T-cell (primary cell): ENCODE data around the gene RAB31. TPM values are rescaled to one million over a fixed set of nuclear protein-coding genes. Genes with fewer than 3 reads are reported as not detected.
"Not testable (repeated sequence)": the region's sequence is repeated elsewhere in the genome, so short reads cannot be mapped to it uniquely, and the experiment has no call there.

Experiments used
- ATAC-seq, 4 experiments: fragments of 200-7000 bp in 3 of 4; fragments of 150-1000 bp in 1 of 4; cut with Tn5 transposase; replicated peaks in 1 of 4; 1 replicate in 3 of 4; 2 replicates in 1 of 4; pipeline ENCODE4 v1.10.0; 2021; ENCODE audit warnings: moderate library complexity in 3 of 4, mild to moderate bottlenecking in 2 of 4, moderate number of reproducible peaks in 1 of 4
- CTCF ChIA-PET, 2 donors: fragments of 300-600 bp; sonication (Branson Sonifier 250); formaldehyde crosslinking; loops; one replicate each; lab custom pipeline; 2022; ENCODE audit warnings: antibody characterized with exemption in 2 of 2; lab: Charles Lee
- POLR2A ChIA-PET, 2 donors: fragments of 300-600 bp; sonication (Branson Sonifier 250); formaldehyde crosslinking; loops; one replicate each; lab custom pipeline; 2022; ENCODE audit warnings: antibody characterized with exemption in 2 of 2; lab: Charles Lee
- DNase-seq, 35 experiments: peaks; one replicate each; pipeline versions ENCODE4 v3.0.0 to v3.0.0-alpha.2; 2013 to 2023
- H3K27ac ChIP-seq: one replicate; pipeline ENCODE4 v1.5.1; 2013; ENCODE audit warnings: low read length
- H3K27me3 ChIP-seq, 2 experiments: replicated peaks in 1 of 2; 1 replicate in 1 of 2; 2 replicates in 1 of 2; pipeline versions ENCODE4 v1.6.1 to v1.7.0; 2013; ENCODE audit warnings: low read length in 1 of 2, mixed read lengths in 1 of 2; ENCODE audit not compliant: control insufficient read depth in 2 of 2, insufficient read depth in 2 of 2; ENCODE audit errors: extremely low read depth in 1 of 2
- H3K36me3 ChIP-seq, 2 donors: 1 replicate in 1 of 2; 2 replicates in 1 of 2; pipeline versions ENCODE4 v1.6.1 to v1.7.0; 2013; ENCODE audit warnings: low read length in 1 of 2; ENCODE audit not compliant: control insufficient read depth in 2 of 2, insufficient read depth in 1 of 2; ENCODE audit errors: extremely low read depth in 1 of 2
- H3K4me1 ChIP-seq, 2 experiments: 1 replicate in 1 of 2; 2 replicates in 1 of 2; pipeline versions ENCODE4 v1.6.1 to v1.7.0; 2013; ENCODE audit warnings: low read length in 2 of 2, mixed read lengths in 1 of 2; ENCODE audit not compliant: insufficient read depth in 2 of 2, control insufficient read depth in 1 of 2; ENCODE audit errors: extremely low read depth in 1 of 2
- H3K4me3 ChIP-seq, 2 donors: 1 replicate in 1 of 2; 2 replicates in 1 of 2; pipeline versions ENCODE4 v1.5.1 to v1.7.0; 2013; ENCODE audit warnings: mild to moderate bottlenecking in 2 of 2, low read length in 1 of 2, moderate library complexity in 1 of 2; ENCODE audit not compliant: control insufficient read depth in 1 of 2; ENCODE audit errors: extremely low read depth in 1 of 2
- H3K9me3 ChIP-seq: 2 replicates; pipeline ENCODE4 v1.7.0; 2013
- H3K27ac Mint-ChIP-seq, 2 donors: one replicate each; pipeline ENCODE4 v1.8.0; 2020 to 2021; ENCODE audit warnings: mild to moderate bottlenecking in 2 of 2, mixed read lengths in 2 of 2
- H3K27me3 Mint-ChIP-seq, 2 donors: one replicate each; pipeline ENCODE4 v1.8.0; 2021 to 2022; ENCODE audit warnings: mixed read lengths in 2 of 2
- H3K36me3 Mint-ChIP-seq: one replicate; pipeline ENCODE4 v1.8.0; 2021; ENCODE audit warnings: mixed read lengths
- H3K4me1 Mint-ChIP-seq, 3 donors: one replicate each; pipeline ENCODE4 v1.8.0; 2020 to 2022; ENCODE audit warnings: mixed read lengths in 3 of 3, mild to moderate bottlenecking in 1 of 3
- H3K4me3 Mint-ChIP-seq, 3 donors: one replicate each; pipeline ENCODE4 v1.8.0; 2020 to 2022; ENCODE audit warnings: mild to moderate bottlenecking in 3 of 3, mixed read lengths in 3 of 3, moderate library complexity in 3 of 3
- H3K9me3 Mint-ChIP-seq, 3 donors: one replicate each; pipeline ENCODE4 v1.8.0; 2020 to 2022; ENCODE audit warnings: mixed read lengths in 3 of 3
- WGBS: methylation state at CpG from one replicate; pipeline ENCODE4 v1.1.5; 2013; ENCODE audit warnings: missing lambda C conversion rate; ENCODE audit not compliant: insufficient coverage; 5-methylcytosine and 5-hydroxymethylcytosine counted together
- total RNA-seq, 35 experiments: library from RNA in 6 of 35; stranded (reverse) in 6 of 35; fragments of 120-200 nt in 1 of 35; gene quantifications; one replicate each; pipeline versions ENCODE4 v1.2.1 to v1.2.4 and lab custom pipeline; 2013 to 2026

The RAB31 gene
- total RNA-seq, 5 donors from 2014 or later (not counting 1 experiment from before 2014, with no cell fraction given), result 0.60 to 2.0 (median 1.5) TPM

DNA sequence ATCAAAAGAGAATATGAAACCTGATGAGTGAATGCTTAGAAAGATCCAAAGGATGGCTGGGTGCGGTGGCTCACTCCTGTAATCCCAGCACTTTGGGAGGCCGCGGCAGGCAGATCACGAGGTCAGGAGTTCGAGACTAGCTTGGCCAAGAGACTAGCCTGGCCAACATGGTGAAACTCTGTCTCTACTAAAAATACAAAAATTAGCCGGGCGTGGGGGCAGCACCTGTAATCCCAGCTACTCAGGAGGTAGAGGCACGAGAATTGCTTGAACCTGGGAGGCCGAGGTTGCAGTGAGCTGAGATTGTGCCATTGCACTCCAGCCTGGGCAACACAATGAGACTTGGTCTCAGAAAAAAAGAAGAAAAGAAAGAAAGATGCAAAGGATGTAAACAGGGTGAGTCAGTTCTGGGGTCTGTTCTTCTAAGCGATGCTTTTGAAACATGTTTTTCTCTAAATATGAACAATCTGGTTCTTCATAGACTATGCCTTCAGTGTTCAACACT lies 189.7 kb downstream of the RAB31 start:
- DNase-seq, H3K27me3 Mint-ChIP-seq, POLR2A ChIA-PET, H3K9me3 Mint-ChIP-seq, H3K4me3 ChIP-seq, H3K4me1 ChIP-seq, H3K4me1 Mint-ChIP-seq, H3K4me3 Mint-ChIP-seq, H3K27me3 ChIP-seq, H3K36me3 Mint-ChIP-seq, H3K36me3 ChIP-seq, H3K9me3 ChIP-seq, H3K27ac Mint-ChIP-seq, H3K27ac ChIP-seq, ATAC-seq: not testable (repeated sequence)
- WGBS, result 88% methylated on average over 9 of the region's 10 CpGs
- CTCF ChIA-PET, result interaction anchor here in 1 of 2 donors (0.8 kb wide), 1 partner anchor 302 kb away, joined by 3 read pairs; no protein-coding TSS in a partner anchor

- H3K4me1 ChIP-seq, result no peaks in the 10 kb centered on the region
- 69% methylated on average over 3 of the region's 11 CpGs for WGBS
- ATAC-seq (no peak), DNase-seq (no peak)
- H3K9me3 ChIP-seq, result no peaks in the 10 kb centered on the region
- peaks cover 3 to 5% of the 10 kb centered on the region in 2 donors for H3K27me3 Mint-ChIP-seq
- no peak overlapping the region for H3K27ac ChIP-seq
- no peak overlapping the region for H3K27ac Mint-ChIP-seq
- no peak overlapping the region for H3K4me3 ChIP-seq
- CTCF ChIA-PET, result no interaction called here
- no peaks in the 10 kb centered on the region for H3K27me3 ChIP-seq
- no peaks in the 10 kb centered on the region for H3K36me3 Mint-ChIP-seq
- H3K4me3 Mint-ChIP-seq, result no peak overlapping the region
- no peaks in the 10 kb centered on the region for H3K36me3 ChIP-seq
- no peaks in the 10 kb centered on the region for H3K4me1 Mint-ChIP-seq
- no peaks in the 10 kb centered on the region for H3K9me3 Mint-ChIP-seq
- POLR2A ChIA-PET, result no interaction called here
These were observed 190.9 kb downstream of the RAB31 start for GRCh38 chr18:9898792-9899549.

GRCh38 chr18:9899550-9899930 lies 191.4 kb downstream of the RAB31 start:
- POLR2A ChIA-PET, CTCF ChIA-PET, H3K4me1 ChIP-seq, H3K27me3 Mint-ChIP-seq, H3K36me3 Mint-ChIP-seq, H3K27me3 ChIP-seq, H3K4me3 ChIP-seq, ATAC-seq, H3K4me3 Mint-ChIP-seq, H3K27ac ChIP-seq, H3K9me3 Mint-ChIP-seq, DNase-seq, H3K9me3 ChIP-seq, H3K36me3 ChIP-seq, H3K4me1 Mint-ChIP-seq, H3K27ac Mint-ChIP-seq: not testable (repeated sequence)
- WGBS, result no CpG with 5 or more reads among the region's 1 CpG

- no peaks in the 10 kb centered on the region for H3K4me1 Mint-ChIP-seq
- peaks cover 5 to 10% of the 10 kb centered on the region in 2 donors for H3K27me3 Mint-ChIP-seq
- no peak overlapping the region for H3K4me3 Mint-ChIP-seq
- Histone ChIP-seq H3K4me3 (no peak overlapping the region), H3K27ac (no peak overlapping the region), H3K9me3 (no peaks in the 10 kb centered on the region), H3K4me1 (no peaks in the 10 kb centered on the region), H3K27me3 (peaks cover 0 to 4% of the 10 kb centered on the region in 2 experiments), H3K36me3 (no peaks in the 10 kb centered on the region)
- DNase-seq (no peak), ATAC-seq (no peak)
- POLR2A ChIA-PET, result no interaction called here
- no peaks in the 10 kb centered on the region for H3K36me3 Mint-ChIP-seq
- no peaks in the 10 kb centered on the region for H3K9me3 Mint-ChIP-seq
- WGBS, result 70% methylated on average over 4 of the region's 7 CpGs
- CTCF ChIA-PET, result no interaction called here
- no peak overlapping the region for H3K27ac Mint-ChIP-seq
These were observed 192.6 kb downstream of the RAB31 start for GRCh38 chr18:9900699-9901098.

- Mint-ChIP-seq H3K36me3 (no peaks in the 10 kb centered on the region), H3K4me3 (no peak overlapping the region), H3K27ac (no peak overlapping the region), H3K4me1 (no peaks in the 10 kb centered on the region), H3K27me3 (peaks cover 7 to 15% of the 10 kb centered on the region in 2 donors), H3K9me3 (no peaks in the 10 kb centered on the region)
- Histone ChIP-seq H3K4me3 (no peak overlapping the region), H3K27me3 (peaks cover 0 to 4% of the 10 kb centered on the region in 2 experiments), H3K9me3 (no peaks in the 10 kb centered on the region), H3K27ac (no peak overlapping the region), H3K36me3 (no peaks in the 10 kb centered on the region), H3K4me1 (no peaks in the 10 kb centered on the region)
- no peak for ATAC-seq
- DNase-seq, result no peak
- no CpG with 5 or more reads among the region's 3 CpGs for WGBS
- ChIA-PET CTCF (no interaction called here), POLR2A (no interaction called here)
These were observed 193.3 kb downstream of the RAB31 start for GRCh38 chr18:9901377-9901776.

DNA sequence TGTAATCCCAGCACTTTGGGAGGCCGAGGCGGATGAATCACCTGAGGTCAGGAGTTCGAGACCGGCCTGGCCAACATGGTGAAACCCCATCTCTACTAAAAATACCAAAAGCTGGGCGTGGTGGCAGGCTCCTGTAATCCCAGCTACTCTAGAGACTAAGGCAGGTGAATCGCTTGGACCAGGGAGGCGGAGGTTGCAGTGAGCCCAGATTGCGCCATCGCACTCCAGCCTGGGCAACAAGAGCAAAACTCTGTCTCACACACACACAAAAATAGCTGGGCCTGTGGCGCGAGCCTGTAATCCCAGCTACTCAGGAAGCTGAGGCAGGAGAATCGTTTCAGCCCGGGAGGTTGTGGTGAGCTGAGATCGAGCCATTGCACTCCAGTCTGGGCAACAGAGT lies 194.2 kb downstream of the RAB31 start:
- peaks cover 14 to 15% of the 10 kb centered on the region in 2 donors for H3K27me3 Mint-ChIP-seq
- H3K36me3 ChIP-seq, H3K4me3 ChIP-seq, POLR2A ChIA-PET, H3K4me1 Mint-ChIP-seq, ATAC-seq, DNase-seq, H3K27me3 ChIP-seq, H3K9me3 ChIP-seq, H3K27ac Mint-ChIP-seq, H3K36me3 Mint-ChIP-seq, H3K4me1 ChIP-seq, CTCF ChIA-PET, H3K4me3 Mint-ChIP-seq, H3K27ac ChIP-seq, H3K9me3 Mint-ChIP-seq: not testable (repeated sequence)
- WGBS, result 88% methylated on average over 5 of the region's 14 CpGs
